GM18858 (cell line): Measurements from ENCODE around the gene CHST13.

Experiments
- ATAC-seq: cut with Tn5 transposase; IDR thresholded peaks from one replicate; pipeline ENCODE4 v1.9.1; 2021; ENCODE audit not compliant: unreplicated experiment

The CHST13 gene

GRCh38 chr3:126508564-126508964 lies 15.4 kb upstream of the CHST13 start:
- no peak for ATAC-seq

- ATAC-seq: no peak
Measured at GRCh38 chr3:126509597-126510307, 14.2 kb upstream of the CHST13 start.

- ATAC-seq: no peak
Measured at GRCh38 chr3:126510308-126510910, 13.5 kb upstream of the CHST13 start.

GRCh38 chr3:126511291-126511690 lies 12.7 kb upstream of the CHST13 start:
- no peak for ATAC-seq

- ATAC-seq: no peak
Measured at GRCh38 chr3:126512026-126512425, 11.9 kb upstream of the CHST13 start.

GRCh38 chr3:126512916-126513650 lies 10.9 kb upstream of the CHST13 start:
- no peak for ATAC-seq

- ATAC-seq: no peak
Measured at GRCh38 chr3:126514161-126514560, 9.8 kb upstream of the CHST13 start.

- ATAC-seq: no peak
Measured at GRCh38 chr3:126515066-126515706, 8.8 kb upstream of the CHST13 start.

- no peak for ATAC-seq
Measured at GRCh38 chr3:126516152-126516935, 7.6 kb upstream of the CHST13 start.

GRCh38 chr3:126516936-126517290 lies 7.0 kb upstream of the CHST13 start:
- ATAC-seq: no peak

GRCh38 chr3:126517291-126517951 lies 6.5 kb upstream of the CHST13 start, which contains the start of gene UROC1:
Gene UROC1, minus strand, starts transcription at chr3:126517773. Its CDS starts 54 bp downstream, at chr3:126517719.
- ATAC-seq: no peak

GRCh38 chr3:126517986-126518778 lies 5.8 kb upstream of the CHST13 start:
- ATAC-seq: no peak

- no peak for ATAC-seq
Measured at GRCh38 chr3:126518779-126519177, 5.2 kb upstream of the CHST13 start.

- no peak for ATAC-seq
Measured at GRCh38 chr3:126519506-126520455, 4.2 kb upstream of the CHST13 start.

- ATAC-seq: no peak
Measured at GRCh38 chr3:126521122-126521891, 2.6 kb upstream of the CHST13 start.

GRCh38 chr3:126522363-126522788 lies 1.6 kb upstream of the CHST13 start:
- no peak for ATAC-seq

GRCh38 chr3:126524429-126524988 lies 554 bp downstream of the CHST13 start:
- ATAC-seq: no peak
